ENCODE data around the gene HIF3A.

The HIF3A gene

DNA sequence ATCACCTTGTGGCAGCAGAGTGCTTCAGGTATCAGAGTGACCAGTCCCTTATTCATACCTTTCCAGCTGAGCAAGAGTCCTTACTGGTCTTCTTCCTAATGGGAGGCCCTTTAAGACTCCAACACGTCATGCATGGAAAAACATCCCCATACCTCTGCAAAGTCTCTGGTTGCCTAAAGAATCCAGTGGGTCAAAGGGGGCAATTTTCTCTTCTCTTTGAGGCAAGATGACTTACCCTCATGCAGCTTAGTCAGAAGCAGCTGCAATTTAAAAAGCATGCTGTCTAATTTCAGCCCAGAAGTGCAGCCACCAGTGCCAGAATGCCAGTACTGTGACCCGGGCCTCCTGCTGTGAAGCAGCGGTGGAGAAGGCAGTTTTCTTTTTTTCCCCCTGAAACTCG, 68.7 kb downstream of the HIF3A start:
- Mint-ChIP-seq H3K4me1 (peaks cover 24% of the 10 kb centered on the region), H3K27me3 (ENCODE audit: low read depth) (no peaks in the 10 kb centered on the region), H3K4me3 (no peak overlapping the region), H3K9me3 (no peaks in the 10 kb centered on the region), H3K27ac (no peak overlapping the region), H3K36me3 (ENCODE audit: low read depth) (peaks cover 51% of the 10 kb centered on the region)
- TF ChIP-seq, protein P1, sequence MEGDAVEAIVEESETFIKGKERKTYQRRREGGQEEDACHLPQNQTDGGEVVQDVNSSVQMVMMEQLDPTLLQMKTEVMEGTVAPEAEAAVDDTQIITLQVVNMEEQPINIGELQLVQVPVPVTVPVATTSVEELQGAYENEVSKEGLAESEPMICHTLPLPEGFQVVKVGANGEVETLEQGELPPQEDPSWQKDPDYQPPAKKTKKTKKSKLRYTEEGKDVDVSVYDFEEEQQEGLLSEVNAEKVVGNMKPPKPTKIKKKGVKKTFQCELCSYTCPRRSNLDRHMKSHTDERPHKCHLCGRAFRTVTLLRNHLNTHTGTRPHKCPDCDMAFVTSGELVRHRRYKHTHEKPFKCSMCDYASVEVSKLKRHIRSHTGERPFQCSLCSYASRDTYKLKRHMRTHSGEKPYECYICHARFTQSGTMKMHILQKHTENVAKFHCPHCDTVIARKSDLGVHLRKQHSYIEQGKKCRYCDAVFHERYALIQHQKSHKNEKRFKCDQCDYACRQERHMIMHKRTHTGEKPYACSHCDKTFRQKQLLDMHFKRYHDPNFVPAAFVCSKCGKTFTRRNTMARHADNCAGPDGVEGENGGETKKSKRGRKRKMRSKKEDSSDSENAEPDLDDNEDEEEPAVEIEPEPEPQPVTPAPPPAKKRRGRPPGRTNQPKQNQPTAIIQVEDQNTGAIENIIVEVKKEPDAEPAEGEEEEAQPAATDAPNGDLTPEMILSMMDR (IDR thresholded peaks at IDR 0.05; ENCODE audit: unreplicated experiment in 3 of 3) = no peak

DNA sequence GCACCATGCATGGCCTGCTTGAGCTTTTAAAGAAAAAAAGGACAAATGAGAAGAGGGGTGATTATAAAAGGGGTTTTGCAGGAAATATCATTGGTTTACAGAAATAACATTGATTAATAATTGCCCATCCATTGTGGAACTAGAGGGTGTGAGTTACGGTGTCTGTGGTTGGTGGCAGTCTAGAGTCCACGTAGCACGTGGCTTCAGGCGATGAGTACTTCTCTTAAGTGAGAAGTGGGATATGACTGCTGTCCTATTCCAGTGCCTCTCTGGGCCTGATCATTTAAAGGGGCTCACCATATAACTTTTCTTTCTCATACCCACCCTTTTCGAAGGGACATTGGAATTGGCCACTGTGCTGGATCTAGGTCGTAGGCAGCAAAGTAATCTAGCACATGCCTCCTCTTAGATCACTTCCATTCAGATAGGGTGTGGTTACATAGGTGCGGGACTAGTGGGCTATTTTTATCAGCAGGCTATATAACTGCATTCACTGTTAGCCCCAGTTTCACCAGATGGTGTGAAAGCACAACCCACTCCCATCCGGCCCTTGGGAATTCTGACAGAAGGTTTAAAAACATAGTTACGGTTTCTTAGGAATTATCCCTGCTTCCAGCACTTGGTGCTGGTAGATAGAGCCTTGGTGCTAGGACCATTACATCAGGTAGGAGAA, 69.9 kb downstream of the HIF3A start:
- H3K36me3 Mint-ChIP-seq (ENCODE audit: low read depth) = peaks cover 56% of the 10 kb centered on the region
- H3K4me1 Mint-ChIP-seq = peaks cover 24% of the 10 kb centered on the region
- H3K27ac Mint-ChIP-seq = peak overlapping the region in 1 of 3 experiments; percentile 66
- H3K27me3 Mint-ChIP-seq (ENCODE audit: low read depth) = no peaks in the 10 kb centered on the region
- TF ChIP-seq, protein P1 (IDR thresholded peaks at IDR 0.05; ENCODE audit: unreplicated experiment in 3 of 3) = no peak
- H3K4me3 Mint-ChIP-seq = no peak overlapping the region
- no peaks in the 10 kb centered on the region for H3K9me3 Mint-ChIP-seq

- no peak overlapping the region for H3K4me3 Mint-ChIP-seq
- H3K27me3 Mint-ChIP-seq (ENCODE audit: low read depth) = no peaks in the 10 kb centered on the region
- peaks cover 24% of the 10 kb centered on the region for H3K4me1 Mint-ChIP-seq
- no peaks in the 10 kb centered on the region for H3K9me3 Mint-ChIP-seq
- peak overlapping the region in 1 of 3 experiments; percentile 66 for H3K27ac Mint-ChIP-seq
- TF ChIP-seq, protein P1 (IDR thresholded peaks at IDR 0.05; ENCODE audit: unreplicated experiment in 3 of 3) = no peak
- H3K36me3 Mint-ChIP-seq (ENCODE audit: low read depth) = peaks cover 51% of the 10 kb centered on the region
Measured at GRCh38 chr19:46367426-46367825, 70.6 kb downstream of the HIF3A start.

DNA sequence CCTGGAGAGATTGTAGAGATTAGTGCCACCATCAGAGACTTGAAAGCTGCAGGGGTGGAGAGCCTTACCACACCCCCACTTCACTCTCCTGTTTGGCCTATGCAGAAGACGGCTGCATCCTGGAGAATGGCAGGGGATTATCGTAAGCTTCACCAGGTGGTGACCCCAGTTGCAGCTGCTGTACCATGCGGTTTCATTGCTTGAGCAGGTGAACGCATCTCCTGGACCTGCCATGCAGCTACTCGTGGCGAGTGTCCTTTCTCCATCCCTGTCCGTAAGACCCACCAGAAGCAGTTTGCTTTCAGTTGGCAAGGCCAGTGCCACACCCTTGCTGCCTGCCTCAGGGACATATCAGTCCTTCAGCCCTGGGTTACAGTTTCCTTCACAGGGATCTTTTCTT, 71.3 kb downstream of the HIF3A start:
- Mint-ChIP-seq H3K4me1 (peaks cover 24% of the 10 kb centered on the region), H3K27me3 (ENCODE audit: low read depth) (no peaks in the 10 kb centered on the region), H3K4me3 (no peak overlapping the region), H3K27ac (peak overlapping the region in 1 of 3 experiments; percentile 66), H3K9me3 (no peaks in the 10 kb centered on the region), H3K36me3 (ENCODE audit: low read depth) (peaks cover 51% of the 10 kb centered on the region)
- TF ChIP-seq, protein P1 (IDR thresholded peaks at IDR 0.05; ENCODE audit: unreplicated experiment in 3 of 3) = no peak

DNA sequence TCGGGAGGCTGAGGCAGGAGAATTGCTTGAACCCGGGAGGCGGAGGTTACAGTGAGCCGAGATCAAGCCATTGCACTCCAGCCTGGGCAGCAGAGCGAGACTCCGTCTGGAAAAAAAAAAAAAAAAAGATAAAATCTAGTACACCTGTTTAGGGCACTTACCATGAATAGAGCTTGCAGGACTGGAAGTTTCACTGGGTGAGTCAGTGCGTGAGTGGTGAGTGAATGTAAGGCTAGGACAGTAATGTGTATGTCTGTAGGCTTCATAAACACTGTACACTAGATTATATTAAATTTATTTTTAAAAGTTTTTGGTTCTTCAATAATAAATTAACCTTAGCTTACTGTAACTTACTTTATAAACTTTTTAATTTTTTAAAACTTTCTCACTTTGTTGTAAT, 73.0 kb downstream of the HIF3A start:
- Mint-ChIP-seq H3K27ac (no peak overlapping the region), H3K27me3 (ENCODE audit: low read depth) (no peaks in the 10 kb centered on the region), H3K36me3 (ENCODE audit: low read depth) (peaks cover 38% of the 10 kb centered on the region), H3K9me3 (no peaks in the 10 kb centered on the region), H3K4me3 (no peak overlapping the region), H3K4me1 (peaks cover 24% of the 10 kb centered on the region)
- TF ChIP-seq, protein P1 (IDR thresholded peaks at IDR 0.05; ENCODE audit: unreplicated experiment in 3 of 3) = no peak

DNA sequence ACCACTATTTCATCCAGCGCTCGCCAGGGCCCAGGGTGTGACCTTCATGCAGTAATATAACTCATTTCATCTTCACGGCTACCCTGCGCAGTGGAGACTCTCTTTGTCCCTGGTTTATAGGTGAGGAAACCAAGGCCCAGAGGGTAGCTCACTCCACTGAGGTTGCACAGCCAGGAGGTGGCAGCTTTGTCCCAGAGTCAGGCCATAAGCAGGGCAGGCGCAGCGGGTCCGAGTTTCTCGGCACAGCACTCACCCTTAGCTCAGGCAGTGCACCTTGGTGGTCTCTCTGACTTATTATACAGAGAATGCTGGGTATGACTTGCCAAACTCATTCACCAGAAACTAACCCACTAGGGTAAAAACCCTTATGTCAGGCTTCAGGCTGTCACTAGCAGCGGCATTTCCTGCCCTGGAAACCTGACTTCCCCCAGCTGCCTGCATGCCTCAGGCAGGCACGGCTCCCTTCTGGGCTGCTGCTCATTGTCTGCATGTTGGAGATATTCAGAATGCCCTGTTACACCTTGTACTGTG, 74.6 kb downstream of the HIF3A start:
- Mint-ChIP-seq H3K9me3 (no peaks in the 10 kb centered on the region), H3K27me3 (ENCODE audit: low read depth) (no peaks in the 10 kb centered on the region), H3K36me3 (ENCODE audit: low read depth) (peaks cover 36% of the 10 kb centered on the region), H3K4me1 (peaks cover 20% of the 10 kb centered on the region), H3K27ac (peak overlapping the region in 2 of 3 experiments; percentile 6 to 57), H3K4me3 (no peak overlapping the region)
- TF ChIP-seq, protein P1 (IDR thresholded peaks at IDR 0.05; ENCODE audit: unreplicated experiment in 3 of 3) = no peak
